Cardiac muscle cell (in vitro differentiated cells and primary cell): ENCODE measurements around the gene SPRYD7. TPM values are rescaled to one million over a fixed set of nuclear protein-coding genes. Genes with fewer than 3 reads are reported as not detected.
A peak's percentile ranks its signal among the peaks of the same experiment; 100 is the strongest.

Experiments used
- DNase-seq, 2 donors: peaks; one replicate each; pipeline versions ENCODE4 v3.0.0 to v3.0.0-alpha.2; 2010 to 2017; ENCODE audit warnings: low read depth in 1 of 2, low spot score in 1 of 2
- H3K27ac ChIP-seq: fragments of 200-600 bp; sonication (generic); 2 replicates; pipeline ENCODE4 v1.5.1; 2016
- H3K27me3 ChIP-seq: fragments of 200-600 bp; sonication (generic); 2 replicates; pipeline ENCODE4 v1.6.0; 2016; ENCODE audit warnings: control low read depth
- H3K36me3 ChIP-seq: fragments of 200-600 bp; sonication (generic); 2 replicates; pipeline ENCODE4 v1.5.1; 2016; ENCODE audit warnings: control low read depth
- H3K4me1 ChIP-seq: fragments of 200-600 bp; sonication (generic); 2 replicates; pipeline ENCODE4 v1.8.1; 2017; ENCODE audit warnings: low read depth, mild to moderate bottlenecking, mixed run types
- H3K4me3 ChIP-seq: fragments of 200-600 bp; sonication (generic); 2 replicates; pipeline ENCODE4 v1.5.1; 2016; ENCODE audit warnings: mild to moderate bottlenecking
- H3K9me3 ChIP-seq: fragments of 200-600 bp; sonication (generic); 2 replicates; pipeline ENCODE4 v1.5.1; 2017; ENCODE audit warnings: low read depth, mild to moderate bottlenecking, control low read depth
- polyA plus RNA-seq: library from polyadenylated mRNA; unstranded; fragments of >200 nt; fragmentation: Nextera tagmentation; extraction: Ambion mirVana; gene quantifications from 2 replicates; pipeline ENCODE4 v1.2.1, GENCODE V29; 2016
- total RNA-seq: library from RNA; depleted of rRNA; stranded (reverse); fragments of >200 nt; gene quantifications from 2 replicates; pipeline ENCODE4 v1.2.3, GENCODE V29; 2016
- TF ChIP-seq, protein P1 (sequence below): IDR thresholded peaks from 2 replicates; pipeline ENCODE4 v1.5.1; 2012; ENCODE audit warnings: low read depth, mild to moderate bottlenecking, low read length

The SPRYD7 gene
- total and polyA plus RNA-seq, 2 experiments from 2014 or later: 5.9 to 18.4 TPM

DNA sequence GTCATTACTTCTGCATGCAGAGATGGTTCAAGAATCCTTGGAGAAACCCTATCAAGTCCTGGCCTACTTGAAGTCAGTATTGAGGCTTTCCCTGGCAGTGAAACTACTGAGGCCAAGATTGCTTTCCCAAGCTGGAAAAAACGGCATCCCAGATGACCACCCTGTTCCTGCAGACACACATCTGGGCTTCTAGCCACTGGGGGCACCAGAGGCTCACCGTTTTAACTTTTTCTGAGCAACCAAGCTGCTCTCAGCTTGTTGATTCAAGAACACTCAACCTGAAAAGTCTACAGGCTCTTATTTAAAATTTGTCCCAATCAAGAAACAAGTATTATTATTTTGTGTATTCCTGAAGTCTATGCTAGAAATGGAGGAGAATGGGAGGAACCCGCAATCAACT lies 66.6 kb downstream of the SPRYD7 start:
- Histone ChIP-seq H3K36me3 (no peaks in the 10 kb centered on the region), H3K27ac (no peak overlapping the region), H3K9me3 (no peaks in the 10 kb centered on the region), H3K4me1 (no peaks in the 10 kb centered on the region), H3K27me3 (no peaks in the 10 kb centered on the region), H3K4me3 (no peak overlapping the region)
- peak; percentile 50 to 52 for DNase-seq
- TF ChIP-seq, protein P1, sequence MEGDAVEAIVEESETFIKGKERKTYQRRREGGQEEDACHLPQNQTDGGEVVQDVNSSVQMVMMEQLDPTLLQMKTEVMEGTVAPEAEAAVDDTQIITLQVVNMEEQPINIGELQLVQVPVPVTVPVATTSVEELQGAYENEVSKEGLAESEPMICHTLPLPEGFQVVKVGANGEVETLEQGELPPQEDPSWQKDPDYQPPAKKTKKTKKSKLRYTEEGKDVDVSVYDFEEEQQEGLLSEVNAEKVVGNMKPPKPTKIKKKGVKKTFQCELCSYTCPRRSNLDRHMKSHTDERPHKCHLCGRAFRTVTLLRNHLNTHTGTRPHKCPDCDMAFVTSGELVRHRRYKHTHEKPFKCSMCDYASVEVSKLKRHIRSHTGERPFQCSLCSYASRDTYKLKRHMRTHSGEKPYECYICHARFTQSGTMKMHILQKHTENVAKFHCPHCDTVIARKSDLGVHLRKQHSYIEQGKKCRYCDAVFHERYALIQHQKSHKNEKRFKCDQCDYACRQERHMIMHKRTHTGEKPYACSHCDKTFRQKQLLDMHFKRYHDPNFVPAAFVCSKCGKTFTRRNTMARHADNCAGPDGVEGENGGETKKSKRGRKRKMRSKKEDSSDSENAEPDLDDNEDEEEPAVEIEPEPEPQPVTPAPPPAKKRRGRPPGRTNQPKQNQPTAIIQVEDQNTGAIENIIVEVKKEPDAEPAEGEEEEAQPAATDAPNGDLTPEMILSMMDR: peak; percentile 53

DNA sequence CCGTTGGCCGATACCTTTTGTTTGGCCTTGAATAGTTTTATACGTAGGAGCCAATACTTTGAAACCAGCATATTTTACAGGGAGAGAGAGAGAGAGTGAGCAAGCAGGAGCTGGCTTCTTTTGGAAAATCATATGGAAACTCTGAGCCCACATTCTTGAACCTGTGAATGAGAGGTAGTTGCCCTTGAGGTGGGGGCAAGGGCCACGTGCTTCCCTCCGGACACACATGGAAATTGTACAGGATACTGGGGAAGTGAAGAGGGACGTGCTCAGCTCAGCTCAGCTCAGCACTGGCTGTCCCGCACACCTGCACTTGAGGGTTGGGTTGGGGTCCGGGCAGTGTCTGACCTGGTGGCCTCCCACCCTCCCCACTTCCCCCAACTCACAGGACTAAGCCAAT lies 68.3 kb downstream of the SPRYD7 start:
- TF ChIP-seq, protein P1: no peak
- DNase-seq: no peak
- H3K36me3 ChIP-seq: no peaks in the 10 kb centered on the region
- H3K9me3 ChIP-seq: no peaks in the 10 kb centered on the region
- no peaks in the 10 kb centered on the region for H3K4me1 ChIP-seq
- H3K4me3 ChIP-seq: no peak overlapping the region
- H3K27ac ChIP-seq: no peak overlapping the region
- H3K27me3 ChIP-seq: no peaks in the 10 kb centered on the region

DNA sequence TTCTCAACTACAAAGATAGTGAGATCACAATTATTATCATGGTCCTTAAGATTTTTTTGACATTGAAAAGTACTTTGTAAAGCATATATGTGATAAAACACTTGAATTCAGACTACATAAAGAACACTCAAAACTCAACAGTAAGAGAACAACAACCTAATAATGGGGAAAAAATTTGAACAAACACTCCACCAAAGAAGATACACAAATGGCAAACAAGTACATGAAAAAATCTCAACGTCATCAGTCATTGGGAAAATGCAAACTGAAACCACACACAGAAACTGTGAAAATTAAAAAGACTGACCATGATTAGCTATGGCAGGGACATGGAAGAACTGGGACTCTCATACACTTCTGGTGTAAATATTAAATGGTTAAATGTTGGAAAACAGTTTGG lies 70.9 kb downstream of the SPRYD7 start:
- TF ChIP-seq, protein P1: no peak
- H3K4me3 ChIP-seq: no peak overlapping the region
- no peaks in the 10 kb centered on the region for H3K36me3 ChIP-seq
- no peaks in the 10 kb centered on the region for H3K9me3 ChIP-seq
- H3K27me3 ChIP-seq: no peaks in the 10 kb centered on the region
- H3K4me1 ChIP-seq: no peaks in the 10 kb centered on the region
- H3K27ac ChIP-seq: no peak overlapping the region
- no peak for DNase-seq

DNA sequence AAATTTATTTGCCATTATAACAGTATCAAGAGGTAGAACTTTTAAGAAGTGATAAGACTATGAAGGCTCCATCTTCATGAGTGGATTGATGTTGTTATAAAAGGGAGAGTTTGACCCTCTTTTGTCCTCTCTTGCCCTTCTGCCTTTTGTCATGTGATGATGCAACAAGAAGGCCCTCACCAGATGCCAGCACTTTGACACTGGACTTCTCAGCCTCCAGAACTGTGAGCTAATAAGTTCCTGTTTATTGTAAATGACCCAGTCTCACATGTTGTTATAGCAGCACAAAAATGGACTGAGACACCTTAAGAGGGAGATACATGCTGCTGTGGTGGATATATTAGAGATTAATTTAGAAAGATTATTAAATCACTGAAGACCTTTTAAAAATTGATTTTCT lies 71.6 kb downstream of the SPRYD7 start:
- H3K4me3 ChIP-seq: no peak overlapping the region
- DNase-seq: no peak
- H3K9me3 ChIP-seq: no peaks in the 10 kb centered on the region
- no peak overlapping the region for H3K27ac ChIP-seq
- TF ChIP-seq, protein P1: no peak
- H3K27me3 ChIP-seq: no peaks in the 10 kb centered on the region
- H3K36me3 ChIP-seq: no peaks in the 10 kb centered on the region
- H3K4me1 ChIP-seq: no peaks in the 10 kb centered on the region

Other genes with a start within 250 kb of the SPRYD7 start
- 79.8 and 104 TPM in 2 replicates for gene EBPL, start 244.9 kb downstream of the SPRYD7 start, total RNA-seq
- gene EBPL, start 244.9 kb downstream of the SPRYD7 start, polyA plus RNA-seq: 75.1 and 105 TPM in 2 replicates
- 23.8 and 24.1 TPM in 2 replicates for gene KPNA3, start 143.7 kb downstream of the SPRYD7 start, total RNA-seq
- gene KPNA3, start 143.7 kb downstream of the SPRYD7 start, polyA plus RNA-seq: 32.6 and 37.9 TPM in 2 replicates
- 13.7 and 18.4 TPM in 2 replicates for gene TRIM13, start 60.7 kb upstream of the SPRYD7 start, total RNA-seq
- 19.1 and 27.6 TPM in 2 replicates for gene TRIM13, start 60.7 kb upstream of the SPRYD7 start, polyA plus RNA-seq
- gene KCNRG, start 79.1 kb upstream of the SPRYD7 start, total RNA-seq: 0.69 and 1.9 TPM in 2 replicates
- 0.31 TPM in 1 of 2 replicates, not detected in the other for gene KCNRG, start 79.1 kb upstream of the SPRYD7 start, polyA plus RNA-seq